Fibroblast of peridontal ligament (primary cell): ENCODE results near the gene PTPN13.

Experiments
- DNase-seq: peaks from one replicate; pipeline ENCODE4 v3.0.0-alpha.2; 2010; ENCODE audit errors: extremely low read depth

PTPN13 gene

DNA sequence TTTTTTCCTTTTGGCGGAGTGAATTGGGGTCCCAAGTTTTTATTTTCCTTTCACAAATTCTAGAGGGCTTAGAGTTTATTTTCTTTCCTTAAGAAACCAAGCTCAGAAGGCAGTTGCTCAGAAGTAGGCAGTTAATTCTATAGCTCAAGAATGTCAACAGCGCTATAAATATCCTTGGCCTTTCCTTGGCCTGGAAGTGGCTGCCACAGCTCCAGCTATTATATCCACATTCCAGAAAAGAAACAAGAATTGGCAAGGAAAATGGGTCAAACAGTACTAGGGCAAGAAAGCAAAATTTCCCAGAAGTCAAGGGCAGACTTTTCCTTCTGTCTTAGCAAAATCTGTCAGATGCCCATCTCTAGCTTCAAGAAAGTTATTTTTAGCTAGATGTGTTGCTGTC is 224.1 kb downstream of the PTPN13 start:
- peak; percentile 58 for DNase-seq

GRCh38 chr4:86818841-86819240 is 224.7 kb downstream of the PTPN13 start:
- DNase-seq: no peak

DNA sequence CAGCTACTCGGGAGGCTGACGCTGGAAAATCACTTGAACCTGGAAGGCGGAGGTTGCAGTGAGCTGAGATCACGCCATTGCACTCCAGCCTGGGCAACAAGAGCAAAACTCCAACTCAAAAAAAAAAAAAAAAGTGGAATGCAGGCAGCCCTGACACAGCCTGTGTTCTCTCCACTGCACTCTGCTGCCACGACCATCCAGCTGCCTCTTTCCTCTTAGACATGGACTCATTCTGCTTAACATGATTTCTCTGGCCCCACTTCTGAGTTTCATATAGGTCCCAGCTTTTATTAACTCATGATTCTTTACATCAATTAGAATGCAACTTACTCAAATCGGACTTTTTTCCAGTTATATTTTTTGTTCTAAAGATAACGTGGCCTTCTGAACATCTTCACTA is 225.4 kb downstream of the PTPN13 start:
- no peak for DNase-seq

GRCh38 chr4:86821151-86821550 is 227.0 kb downstream of the PTPN13 start:
- DNase-seq: no peak

- no peak for DNase-seq
These were observed 228.0 kb downstream of the PTPN13 start for GRCh38 chr4:86822136-86822535.

DNA sequence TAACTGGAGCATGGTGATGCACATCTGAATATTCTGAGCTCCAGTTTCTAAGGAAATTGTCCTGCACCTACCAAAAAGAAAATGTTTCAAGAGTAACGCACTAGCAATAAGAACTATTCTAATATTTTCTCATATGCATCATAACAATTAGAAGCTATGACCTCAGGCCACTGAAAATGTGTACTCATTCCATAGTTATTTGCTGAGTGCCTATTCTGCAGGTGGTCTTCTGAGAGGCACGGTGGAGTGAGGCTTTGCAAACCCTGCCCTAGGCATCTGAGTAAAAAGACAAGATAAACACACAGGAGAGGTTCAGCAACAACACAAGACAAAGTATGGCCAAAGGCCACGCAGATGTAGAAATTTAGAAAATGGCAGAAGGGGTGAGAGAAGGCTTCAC is 231.4 kb downstream of the PTPN13 start:
- no peak for DNase-seq

DNA sequence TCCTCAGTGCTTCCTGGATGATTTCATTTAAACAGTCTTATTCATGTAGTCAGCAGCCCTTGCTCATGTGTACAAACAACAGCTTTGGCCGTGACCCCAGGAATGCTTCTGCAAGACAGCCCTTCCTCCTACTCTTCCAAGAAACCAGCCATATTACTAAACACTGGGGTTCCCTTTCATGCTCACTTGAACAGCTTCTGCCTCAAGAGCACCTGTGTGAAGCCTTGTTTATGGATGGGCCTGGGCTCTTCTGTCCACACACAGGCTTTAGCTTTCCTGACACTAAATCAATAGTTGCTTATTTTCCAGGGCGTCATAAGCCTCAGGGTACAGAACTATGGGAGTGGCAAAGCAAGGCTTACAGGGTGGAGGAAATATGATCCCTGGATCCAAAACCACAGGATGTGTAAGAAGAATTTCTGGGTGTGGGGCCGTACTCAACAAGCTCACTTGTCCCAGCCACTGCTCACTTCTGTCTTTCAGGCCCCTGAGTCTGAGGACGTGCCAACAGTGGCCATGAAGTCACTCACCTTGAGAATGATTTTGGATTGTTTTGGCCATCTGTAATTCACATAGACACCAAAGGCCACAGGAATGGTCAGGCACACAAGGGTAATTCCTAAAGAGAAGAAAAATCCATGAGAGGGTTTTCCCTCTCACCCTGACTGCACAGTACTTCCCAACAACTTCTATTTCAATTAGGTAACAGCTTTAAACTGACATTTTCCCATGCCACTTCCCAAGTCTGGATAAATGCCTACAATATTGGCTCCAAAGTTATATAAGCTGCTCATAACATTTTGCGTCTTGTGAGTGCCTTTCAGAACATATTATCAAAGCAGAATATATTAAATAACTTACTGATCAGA is 237.4 kb downstream of the PTPN13 start:
- peak; percentile 89 for DNase-seq

GRCh38 chr4:86833615-86834014 is 239.5 kb downstream of the PTPN13 start:
- DNase-seq: no peak

GRCh38 chr4:86834901-86835300 is 240.8 kb downstream of the PTPN13 start:
- peak; percentile 29 for DNase-seq

GRCh38 chr4:86835677-86836076 is 241.6 kb downstream of the PTPN13 start:
- no peak for DNase-seq

DNA sequence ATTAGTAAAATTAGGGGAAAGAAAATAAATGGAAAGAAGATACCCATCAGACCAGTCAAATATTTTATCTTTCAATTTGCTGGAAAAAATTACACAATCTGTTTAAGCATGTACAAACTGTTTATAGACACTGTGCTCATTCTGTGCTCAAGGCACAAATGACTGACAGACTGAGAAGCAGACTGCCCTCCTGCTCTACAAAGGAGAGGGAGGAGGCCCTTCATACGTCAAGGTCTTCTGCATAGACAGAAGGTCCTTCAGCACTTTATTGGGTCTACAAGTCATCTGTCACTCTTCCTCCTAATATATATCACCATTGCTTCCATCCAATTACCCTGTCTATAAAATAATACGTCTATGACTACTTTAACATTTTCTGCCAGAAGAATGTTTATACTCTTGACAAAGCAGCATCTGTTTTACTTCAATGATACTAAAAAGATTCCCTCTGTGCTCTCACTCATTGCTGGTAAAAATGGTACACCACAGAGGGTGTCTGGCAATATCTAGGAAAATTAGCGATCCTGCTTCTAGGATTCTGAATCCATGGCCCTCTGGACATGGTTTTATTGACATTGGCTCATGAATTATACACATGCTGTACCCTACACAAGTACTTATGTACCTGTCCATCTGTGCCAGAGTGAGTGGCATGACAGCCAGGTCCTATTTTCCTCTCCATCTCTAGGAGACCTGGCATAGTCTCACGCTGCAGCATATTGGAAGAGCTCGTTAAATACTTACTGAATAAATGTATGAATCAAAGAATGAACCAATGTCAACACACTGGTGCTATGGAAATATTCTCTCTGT is 243.8 kb downstream of the PTPN13 start:
- DNase-seq: no peak

- no peak for DNase-seq
These were observed 246.7 kb downstream of the PTPN13 start for GRCh38 chr4:86840858-86841257.

- no peak for DNase-seq
These were observed 247.2 kb downstream of the PTPN13 start for GRCh38 chr4:86841309-86841708.

DNA sequence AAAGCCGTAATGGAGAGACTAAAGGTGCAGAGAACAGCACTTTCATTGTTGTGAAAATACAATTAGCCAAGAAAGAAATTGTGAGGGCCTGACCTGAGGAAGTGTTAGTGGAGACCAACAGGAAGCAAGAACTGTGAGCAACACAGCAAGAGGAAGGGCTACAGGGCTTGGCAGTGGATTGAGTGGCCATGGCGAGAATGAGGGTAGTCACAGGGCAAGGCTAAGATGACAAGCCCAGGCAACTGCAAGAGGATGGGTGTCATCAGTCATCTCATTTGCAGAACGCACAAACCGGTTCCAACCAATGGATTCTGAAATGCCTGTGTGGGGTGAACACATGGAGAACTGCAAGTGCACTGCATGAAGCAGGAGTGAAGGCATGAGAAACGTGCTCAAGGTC is 251.5 kb downstream of the PTPN13 start:
- no peak for DNase-seq

DNA sequence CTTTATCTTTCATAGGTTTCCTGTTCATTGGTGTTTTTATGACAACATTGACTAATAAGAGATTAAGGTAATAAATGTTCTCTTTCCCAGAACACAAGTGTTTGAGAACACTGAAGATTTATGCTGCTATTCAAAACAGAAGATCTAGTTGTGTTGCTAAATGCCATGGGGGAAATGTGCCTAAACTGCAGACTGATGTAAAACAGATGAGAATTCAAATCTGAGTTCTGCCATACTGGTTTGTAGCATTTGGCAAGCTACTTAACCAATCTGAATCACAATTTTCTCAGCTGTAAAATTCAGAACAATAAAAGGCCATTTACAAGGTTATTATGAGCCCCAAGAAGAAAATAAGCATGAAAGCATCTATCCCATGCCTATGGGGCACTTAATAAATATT is 252.8 kb downstream of the PTPN13 start:
- peak; percentile 73 for DNase-seq

- no peak for DNase-seq
These were observed 253.5 kb downstream of the PTPN13 start for GRCh38 chr4:86847571-86847970.

- DNase-seq: peak; percentile 30
These were observed 254.0 kb downstream of the PTPN13 start for GRCh38 chr4:86848136-86848535.

DNA sequence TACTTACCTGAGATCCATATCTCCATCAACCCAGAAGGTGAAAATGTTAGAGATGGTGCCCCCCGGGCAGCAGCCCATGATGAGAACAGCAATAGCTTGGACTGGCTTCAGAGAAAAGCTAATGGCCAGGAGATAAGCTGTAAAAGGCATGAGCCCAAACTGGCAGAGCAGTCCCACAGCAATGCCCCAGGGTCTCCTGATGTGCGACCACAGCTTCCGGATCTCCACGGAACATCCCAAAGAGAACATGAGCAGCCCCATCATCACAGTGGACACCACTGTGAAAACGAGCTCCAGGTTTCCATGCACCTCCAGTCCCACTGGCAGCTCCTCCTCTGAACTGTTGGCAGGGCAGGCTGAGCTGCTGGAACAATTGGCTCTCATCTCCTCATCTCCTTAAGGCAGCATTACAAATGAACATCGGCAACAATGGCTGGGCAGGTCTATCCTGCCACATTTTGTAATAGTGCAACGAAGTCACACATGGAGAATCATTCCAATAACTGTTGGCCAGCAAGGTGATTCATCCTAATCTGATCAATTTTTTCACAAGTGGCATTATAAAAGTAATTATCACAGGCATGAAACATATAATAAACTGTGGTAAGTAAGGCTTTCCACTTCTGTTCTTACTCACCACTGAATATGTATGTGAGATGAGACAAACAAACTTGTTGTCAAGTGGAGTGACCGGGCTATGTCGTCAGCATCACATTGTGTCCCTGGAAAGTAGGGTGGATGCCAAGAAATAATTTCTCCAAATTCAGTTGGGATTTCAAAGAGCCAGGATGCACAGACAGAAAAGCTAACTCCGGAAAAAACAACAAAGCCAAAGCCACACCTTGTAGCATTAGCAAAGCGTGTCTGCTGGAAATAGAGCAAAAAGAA is 254.9 kb downstream of the PTPN13 start, which contains the start of gene SLC10A6:
Gene SLC10A6 (minus strand): TSS at position 653 of the 888 bp plus-strand sequence. CDS start 269 bp downstream, at position 384.
- DNase-seq: no peak

GRCh38 chr4:86853209-86853608 is 259.1 kb downstream of the PTPN13 start:
- DNase-seq: no peak

DNA sequence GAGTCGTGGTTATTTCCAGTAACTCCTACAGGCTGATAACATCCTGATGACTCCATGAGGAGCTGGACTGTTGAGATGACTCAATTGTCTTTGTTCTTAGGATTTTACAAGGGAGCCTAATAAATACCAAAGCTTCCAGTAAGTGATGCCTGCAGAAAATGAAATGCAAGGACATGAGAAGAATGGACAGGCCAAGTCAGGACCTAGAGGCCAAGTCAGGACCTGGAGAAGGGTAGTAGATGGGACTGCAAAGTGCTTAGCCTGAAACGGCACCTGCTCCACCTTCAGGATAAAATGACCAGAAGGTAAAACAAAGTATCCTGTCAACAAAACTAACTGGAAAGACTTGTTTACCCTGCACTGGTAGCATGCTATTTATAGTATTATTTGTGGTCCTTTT is 261.5 kb downstream of the PTPN13 start:
- no peak for DNase-seq

- no peak for DNase-seq
These were observed 262.8 kb downstream of the PTPN13 start for GRCh38 chr4:86856896-86857295.
